GM23338 (cell line): Measurements from ENCODE around the gene KCNH6. TPM values are rescaled to one million over a fixed set of nuclear protein-coding genes. Genes with fewer than 3 reads are reported as not detected.

Experiments
- ATAC-seq: fragments of 200-7000 bp; cut with Tn5 transposase; 3 replicates; pipeline ENCODE4 v1.9.1; 2020
- DNase-seq: peaks from one replicate; pipeline ENCODE4 v3.0.0-alpha.2; 2015; ENCODE audit warnings: low spot score
- H2AFZ ChIP-seq: fragments of 200-600 bp; sonication (generic); 2 replicates; pipeline ENCODE4 v1.8.0; 2016; ENCODE audit warnings: antibody characterized with exemption, mild to moderate bottlenecking, moderate library complexity
- H3F3A ChIP-seq: fragments of 200-600 bp; sonication (generic); replicated peaks from 2 replicates; pipeline ENCODE4 v1.8.0; 2017; ENCODE audit warnings: antibody characterized with exemption, mixed run types, low read depth
- H3K27ac ChIP-seq: fragments of 200-600 bp; sonication (generic); 2 replicates; pipeline ENCODE4 v1.6.1; 2016; ENCODE audit warnings: low read depth
- H3K27me3 ChIP-seq: fragments of 200-600 bp; sonication (generic); 2 replicates; pipeline ENCODE4 v1.8.0; 2016; ENCODE audit warnings: mild to moderate bottlenecking, mixed run types, moderate library complexity; ENCODE audit not compliant: insufficient read depth
- H3K36me3 ChIP-seq: fragments of 200-600 bp; sonication (generic); 2 replicates; pipeline ENCODE4 v1.8.0; 2016; ENCODE audit warnings: mild to moderate bottlenecking; ENCODE audit not compliant: insufficient read depth
- H3K4me1 ChIP-seq: fragments of 200-600 bp; sonication (generic); 2 replicates; pipeline ENCODE4 v1.8.0; 2016; ENCODE audit warnings: mild to moderate bottlenecking, moderate library complexity; ENCODE audit not compliant: insufficient read depth
- H3K4me2 ChIP-seq: fragments of 200-600 bp; sonication (generic); 2 replicates; pipeline ENCODE4 v1.7.1; 2017; ENCODE audit warnings: mixed run types
- H3K4me3 ChIP-seq: fragments of 200-600 bp; sonication (generic); 2 replicates; pipeline ENCODE4 v1.6.1; 2016; ENCODE audit warnings: mixed run types
- H3K79me2 ChIP-seq: fragments of 200-600 bp; sonication (generic); replicated peaks from 2 replicates; pipeline ENCODE4 v1.8.0; 2017; ENCODE audit warnings: mild to moderate bottlenecking; ENCODE audit not compliant: insufficient read depth
- H3K9me2 ChIP-seq: fragments of 200-600 bp; sonication (generic); 2 replicates; pipeline ENCODE4 v1.8.0; 2017; ENCODE audit not compliant: insufficient read depth
- H4K20me1 ChIP-seq: fragments of 200-600 bp; sonication (generic); replicated peaks from 2 replicates; pipeline ENCODE4 v1.8.0; 2017; ENCODE audit warnings: mild to moderate bottlenecking; ENCODE audit not compliant: insufficient read depth
- H3K27ac Mint-ChIP-seq: 2 replicates; pipeline ENCODE4 v1.8.0; 2020; ENCODE audit warnings: inconsistent platforms, mild to moderate bottlenecking, moderate library complexity, mixed read lengths
- H3K27me3 Mint-ChIP-seq: 3 replicates; pipeline ENCODE4 v1.8.0; 2022; ENCODE audit warnings: low read depth, mild to moderate bottlenecking, moderate library complexity, mixed read lengths, inconsistent platforms; ENCODE audit not compliant: insufficient read depth, poor library complexity
- H3K36me3 Mint-ChIP-seq: 3 replicates; pipeline ENCODE4 v1.8.0; 2021; ENCODE audit warnings: low read depth, mild to moderate bottlenecking, inconsistent platforms, moderate library complexity, mixed read lengths
- H3K4me1 Mint-ChIP-seq: 3 replicates; pipeline ENCODE4 v1.8.0; 2020; ENCODE audit warnings: mild to moderate bottlenecking, inconsistent platforms, mixed read lengths
- H3K4me3 Mint-ChIP-seq: 3 replicates; pipeline ENCODE4 v1.8.0; 2021; ENCODE audit warnings: moderate library complexity, mild to moderate bottlenecking, inconsistent platforms, mixed read lengths
- H3K9me3 Mint-ChIP-seq: 3 replicates; pipeline ENCODE4 v1.8.0; 2020; ENCODE audit warnings: moderate library complexity, mild to moderate bottlenecking, inconsistent platforms, mixed read lengths
- CREB1 ChIP-seq: fragments of 250-450 bp; sonication (Bioruptor Pico); IDR thresholded peaks from 2 replicates; pipeline ENCODE4 v1.5.0; 2020; ENCODE audit warnings: low read depth, mild to moderate bottlenecking, moderate library complexity
- EZH2 ChIP-seq: fragments of 200-600 bp; sonication (generic); IDR thresholded peaks from one replicate; pipeline ENCODE4 v1.8.0; 2017; ENCODE audit warnings: antibody characterized with exemption, mild to moderate bottlenecking, low read depth; ENCODE audit not compliant: unreplicated experiment
- EZH2phosphoT487 ChIP-seq: fragments of 200-600 bp; sonication (generic); IDR thresholded peaks from one replicate; pipeline ENCODE4 v1.8.1; 2018; ENCODE audit warnings: antibody characterized with exemption; ENCODE audit not compliant: unreplicated experiment
- JUNB ChIP-seq: IDR thresholded peaks from one replicate; pipeline ENCODE4 v1.6.1; 2016; ENCODE audit warnings: antibody characterized with exemption; ENCODE audit not compliant: unreplicated experiment
- POLR2AphosphoS5 ChIP-seq: IDR thresholded peaks from 2 replicates; pipeline ENCODE4 v1.6.1; 2016; ENCODE audit warnings: antibody characterized with exemption, low read depth
- ZNF114 ChIP-seq: fragments of 250-450 bp; sonication (Bioruptor Pico); IDR thresholded peaks from 2 replicates; pipeline ENCODE4 v1.5.0; 2020; ENCODE audit warnings: mild to moderate bottlenecking, moderate library complexity
- ZNF331 ChIP-seq: fragments of 250-450 bp; sonication (Bioruptor Pico); IDR thresholded peaks from 2 replicates; pipeline ENCODE4 v1.5.0; 2020; ENCODE audit warnings: low read depth, mild to moderate bottlenecking, moderate library complexity
- polyA plus RNA-seq: library from polyadenylated mRNA; unstranded; fragments of >200 nt; fragmentation: Nextera tagmentation; extraction: Ambion mirVana; gene quantifications from 2 replicates; pipeline ENCODE4 v1.2.1, GENCODE V29; 2016
- total RNA-seq: library from RNA; depleted of rRNA; stranded (reverse); fragments of >200 nt; shearing (Covaris generic); gene quantifications from 2 replicates; pipeline ENCODE4 v1.2.3, GENCODE V29; 2014
- TF ChIP-seq, protein P1 (sequence below): IDR thresholded peaks from 2 replicates; pipeline ENCODE4 v1.6.1; 2016; ENCODE audit warnings: antibody characterized with exemption
- TF ChIP-seq, protein P2 (sequence below): fragments of 250-450 bp; sonication (Bioruptor Pico); IDR thresholded peaks from 2 replicates; pipeline ENCODE4 v1.5.0; 2020; ENCODE audit warnings: mild to moderate bottlenecking, moderate library complexity
- TF ChIP-seq, protein P3 (sequence below), 2 experiments: fragments of 200-600 bp in 1 of 2; sonication (generic) in 1 of 2; conservative IDR thresholded peaks; 2 replicates each; pipeline versions ENCODE4 v1.5.1 to v1.6.1; 2016 to 2017; ENCODE audit warnings: antibody characterized with exemption in 2 of 2, low read depth in 2 of 2, mild to moderate bottlenecking in 2 of 2, moderate library complexity in 1 of 2

The KCNH6 gene
- total and polyA plus RNA-seq, 2 experiments from 2014 or later = 1.3 to 2.8 TPM

DNA sequence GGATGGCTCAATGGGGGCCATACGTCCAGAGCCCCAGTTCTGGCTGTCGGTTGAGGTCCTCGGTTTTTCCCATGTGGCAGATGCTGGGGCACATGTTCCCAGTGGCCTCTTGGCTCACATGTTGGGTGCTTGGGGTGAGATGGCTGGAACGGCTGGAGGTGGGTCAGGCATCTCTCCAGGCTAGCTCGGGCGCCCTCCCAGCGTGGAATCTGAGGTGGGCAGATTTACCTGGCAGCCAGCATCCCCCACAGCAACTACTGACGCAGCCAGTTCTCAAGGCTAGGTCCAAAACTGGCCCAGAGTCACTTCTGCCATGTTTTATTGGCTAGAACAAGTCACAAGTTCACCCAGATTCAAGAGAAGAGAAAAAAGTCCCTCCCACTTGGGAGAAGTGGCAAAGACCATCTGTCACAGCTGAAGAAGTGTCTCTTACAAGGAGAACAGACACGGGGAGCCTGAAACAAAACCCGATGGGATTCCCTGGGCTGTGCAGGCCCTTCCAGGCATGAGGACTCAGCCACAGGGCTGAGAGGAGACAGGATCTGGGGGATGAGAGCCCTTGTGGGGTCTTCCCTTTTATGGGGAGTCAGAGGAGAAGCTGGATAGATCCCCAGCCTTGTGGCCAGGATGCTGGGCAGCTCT is 31.1 kb upstream of the KCNH6 start:
- Histone ChIP-seq H3K36me3 (no peaks in the 10 kb centered on the region), H3K4me3 (no peak overlapping the region), H3K4me1 (no peaks in the 10 kb centered on the region), H3K27me3 (no peaks in the 10 kb centered on the region), H3K4me2 (no peak overlapping the region), H2AFZ (no peak overlapping the region), H4K20me1 (no peaks in the 10 kb centered on the region), H3K27ac (no peak overlapping the region), H3F3A (no peaks in the 10 kb centered on the region), H3K9me2 (no peaks in the 10 kb centered on the region), H3K79me2 (no peaks in the 10 kb centered on the region)
- H3K36me3 Mint-ChIP-seq = no peaks in the 10 kb centered on the region; the same call in 2 of the 3 replicates
- no peak overlapping the region for H3K27ac Mint-ChIP-seq
- H3K4me3 Mint-ChIP-seq = no peak overlapping the region
- no peak for TF ChIP-seq CREB1 (CRISPR knock-in tag)
- no peak for TF ChIP-seq ZNF114 (CRISPR knock-in tag)
- no peaks in the 10 kb centered on the region for H3K9me3 Mint-ChIP-seq
- peaks cover 4% of the 10 kb centered on the region; the same call in 1 of the 3 replicates for H3K4me1 Mint-ChIP-seq
- ATAC-seq (no peak), DNase-seq (no peak)
- H3K27me3 Mint-ChIP-seq = peaks cover 2% of the 10 kb centered on the region

DNA sequence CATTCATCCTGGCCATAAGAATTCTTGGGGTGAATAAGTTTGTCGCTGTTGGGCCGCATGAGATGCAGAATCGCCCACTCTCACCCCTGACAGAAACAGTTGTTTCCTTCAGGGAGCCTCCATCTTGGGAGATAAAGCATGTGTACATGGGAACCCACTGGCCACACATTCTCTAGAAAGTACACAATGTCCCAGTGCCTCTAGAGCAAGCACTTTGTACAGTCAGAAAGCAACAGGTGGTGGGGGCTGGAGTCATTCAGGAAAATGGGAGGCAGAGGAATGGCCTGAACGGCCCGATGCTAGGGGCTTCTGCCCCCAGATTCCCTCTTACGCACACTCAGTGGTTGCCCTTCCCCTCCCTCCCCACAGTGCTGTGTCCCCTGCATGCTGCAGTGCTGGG is 30.2 kb upstream of the KCNH6 start:
- Histone ChIP-seq H2AFZ (no peak overlapping the region), H3K36me3 (no peaks in the 10 kb centered on the region), H3K27me3 (no peaks in the 10 kb centered on the region), H3K27ac (no peak overlapping the region), H3K4me3 (no peak overlapping the region), H4K20me1 (no peaks in the 10 kb centered on the region), H3K4me2 (no peak overlapping the region), H3K9me2 (no peaks in the 10 kb centered on the region), H3K79me2 (no peaks in the 10 kb centered on the region), H3K4me1 (no peaks in the 10 kb centered on the region), H3F3A (no peaks in the 10 kb centered on the region)
- H3K4me1 Mint-ChIP-seq = peaks cover 5% of the 10 kb centered on the region; the same call in 2 of the 3 replicates
- peaks cover 2% of the 10 kb centered on the region for H3K27me3 Mint-ChIP-seq
- H3K4me3 Mint-ChIP-seq = no peak overlapping the region
- H3K9me3 Mint-ChIP-seq = no peaks in the 10 kb centered on the region
- no peak for DNase-seq
- ATAC-seq = no peak
- TF ChIP-seq, protein P1, sequence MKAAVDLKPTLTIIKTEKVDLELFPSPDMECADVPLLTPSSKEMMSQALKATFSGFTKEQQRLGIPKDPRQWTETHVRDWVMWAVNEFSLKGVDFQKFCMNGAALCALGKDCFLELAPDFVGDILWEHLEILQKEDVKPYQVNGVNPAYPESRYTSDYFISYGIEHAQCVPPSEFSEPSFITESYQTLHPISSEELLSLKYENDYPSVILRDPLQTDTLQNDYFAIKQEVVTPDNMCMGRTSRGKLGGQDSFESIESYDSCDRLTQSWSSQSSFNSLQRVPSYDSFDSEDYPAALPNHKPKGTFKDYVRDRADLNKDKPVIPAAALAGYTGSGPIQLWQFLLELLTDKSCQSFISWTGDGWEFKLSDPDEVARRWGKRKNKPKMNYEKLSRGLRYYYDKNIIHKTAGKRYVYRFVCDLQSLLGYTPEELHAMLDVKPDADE = no peak
- TF ChIP-seq POLR2AphosphoS5 = no peak
- TF ChIP-seq ZNF331 = no peak
- TF ChIP-seq, protein P2, sequence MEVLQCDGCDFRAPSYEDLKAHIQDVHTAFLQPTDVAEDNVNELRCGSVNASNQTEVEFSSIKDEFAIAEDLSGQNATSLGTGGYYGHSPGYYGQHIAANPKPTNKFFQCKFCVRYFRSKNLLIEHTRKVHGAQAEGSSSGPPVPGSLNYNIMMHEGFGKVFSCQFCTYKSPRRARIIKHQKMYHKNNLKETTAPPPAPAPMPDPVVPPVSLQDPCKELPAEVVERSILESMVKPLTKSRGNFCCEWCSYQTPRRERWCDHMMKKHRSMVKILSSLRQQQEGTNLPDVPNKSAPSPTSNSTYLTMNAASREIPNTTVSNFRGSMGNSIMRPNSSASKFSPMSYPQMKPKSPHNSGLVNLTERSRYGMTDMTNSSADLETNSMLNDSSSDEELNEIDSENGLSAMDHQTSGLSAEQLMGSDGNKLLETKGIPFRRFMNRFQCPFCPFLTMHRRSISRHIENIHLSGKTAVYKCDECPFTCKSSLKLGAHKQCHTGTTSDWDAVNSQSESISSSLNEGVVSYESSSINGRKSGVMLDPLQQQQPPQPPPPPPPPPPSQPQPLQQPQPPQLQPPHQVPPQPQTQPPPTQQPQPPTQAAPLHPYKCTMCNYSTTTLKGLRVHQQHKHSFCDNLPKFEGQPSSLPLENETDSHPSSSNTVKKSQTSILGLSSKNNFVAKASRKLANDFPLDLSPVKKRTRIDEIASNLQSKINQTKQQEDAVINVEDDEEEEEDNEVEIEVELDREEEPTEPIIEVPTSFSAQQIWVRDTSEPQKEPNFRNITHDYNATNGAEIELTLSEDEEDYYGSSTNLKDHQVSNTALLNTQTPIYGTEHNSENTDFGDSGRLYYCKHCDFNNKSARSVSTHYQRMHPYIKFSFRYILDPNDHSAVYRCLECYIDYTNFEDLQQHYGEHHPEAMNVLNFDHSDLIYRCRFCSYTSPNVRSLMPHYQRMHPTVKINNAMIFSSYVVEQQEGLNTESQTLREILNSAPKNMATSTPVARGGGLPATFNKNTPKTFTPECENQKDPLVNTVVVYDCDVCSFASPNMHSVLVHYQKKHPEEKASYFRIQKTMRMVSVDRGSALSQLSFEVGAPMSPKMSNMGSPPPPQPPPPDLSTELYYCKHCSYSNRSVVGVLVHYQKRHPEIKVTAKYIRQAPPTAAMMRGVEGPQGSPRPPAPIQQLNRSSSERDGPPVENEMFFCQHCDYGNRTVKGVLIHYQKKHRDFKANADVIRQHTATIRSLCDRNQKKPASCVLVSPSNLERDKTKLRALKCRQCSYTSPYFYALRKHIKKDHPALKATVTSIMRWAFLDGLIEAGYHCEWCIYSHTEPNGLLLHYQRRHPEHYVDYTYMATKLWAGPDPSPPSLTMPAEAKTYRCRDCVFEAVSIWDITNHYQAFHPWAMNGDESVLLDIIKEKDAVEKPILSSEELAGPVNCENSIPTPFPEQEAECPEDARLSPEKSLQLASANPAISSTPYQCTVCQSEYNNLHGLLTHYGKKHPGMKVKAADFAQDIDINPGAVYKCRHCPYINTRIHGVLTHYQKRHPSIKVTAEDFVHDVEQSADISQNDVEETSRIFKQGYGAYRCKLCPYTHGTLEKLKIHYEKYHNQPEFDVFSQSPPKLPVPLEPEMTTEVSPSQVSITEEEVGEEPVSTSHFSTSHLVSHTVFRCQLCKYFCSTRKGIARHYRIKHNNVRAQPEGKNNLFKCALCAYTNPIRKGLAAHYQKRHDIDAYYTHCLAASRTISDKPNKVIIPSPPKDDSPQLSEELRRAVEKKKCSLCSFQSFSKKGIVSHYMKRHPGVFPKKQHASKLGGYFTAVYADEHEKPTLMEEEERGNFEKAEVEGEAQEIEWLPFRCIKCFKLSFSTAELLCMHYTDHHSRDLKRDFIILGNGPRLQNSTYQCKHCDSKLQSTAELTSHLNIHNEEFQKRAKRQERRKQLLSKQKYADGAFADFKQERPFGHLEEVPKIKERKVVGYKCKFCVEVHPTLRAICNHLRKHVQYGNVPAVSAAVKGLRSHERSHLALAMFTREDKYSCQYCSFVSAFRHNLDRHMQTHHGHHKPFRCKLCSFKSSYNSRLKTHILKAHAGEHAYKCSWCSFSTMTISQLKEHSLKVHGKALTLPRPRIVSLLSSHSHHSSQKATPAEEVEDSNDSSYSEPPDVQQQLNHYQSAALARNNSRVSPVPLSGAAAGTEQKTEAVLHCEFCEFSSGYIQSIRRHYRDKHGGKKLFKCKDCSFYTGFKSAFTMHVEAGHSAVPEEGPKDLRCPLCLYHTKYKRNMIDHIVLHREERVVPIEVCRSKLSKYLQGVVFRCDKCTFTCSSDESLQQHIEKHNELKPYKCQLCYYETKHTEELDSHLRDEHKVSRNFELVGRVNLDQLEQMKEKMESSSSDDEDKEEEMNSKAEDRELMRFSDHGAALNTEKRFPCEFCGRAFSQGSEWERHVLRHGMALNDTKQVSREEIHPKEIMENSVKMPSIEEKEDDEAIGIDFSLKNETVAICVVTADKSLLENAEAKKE (CRISPR knock-in tag) = no peak
- TF ChIP-seq EZH2 = no peak
- no peak for TF ChIP-seq JUNB
- TF ChIP-seq EZH2phosphoT487 = no peak
- TF ChIP-seq, protein P3, sequence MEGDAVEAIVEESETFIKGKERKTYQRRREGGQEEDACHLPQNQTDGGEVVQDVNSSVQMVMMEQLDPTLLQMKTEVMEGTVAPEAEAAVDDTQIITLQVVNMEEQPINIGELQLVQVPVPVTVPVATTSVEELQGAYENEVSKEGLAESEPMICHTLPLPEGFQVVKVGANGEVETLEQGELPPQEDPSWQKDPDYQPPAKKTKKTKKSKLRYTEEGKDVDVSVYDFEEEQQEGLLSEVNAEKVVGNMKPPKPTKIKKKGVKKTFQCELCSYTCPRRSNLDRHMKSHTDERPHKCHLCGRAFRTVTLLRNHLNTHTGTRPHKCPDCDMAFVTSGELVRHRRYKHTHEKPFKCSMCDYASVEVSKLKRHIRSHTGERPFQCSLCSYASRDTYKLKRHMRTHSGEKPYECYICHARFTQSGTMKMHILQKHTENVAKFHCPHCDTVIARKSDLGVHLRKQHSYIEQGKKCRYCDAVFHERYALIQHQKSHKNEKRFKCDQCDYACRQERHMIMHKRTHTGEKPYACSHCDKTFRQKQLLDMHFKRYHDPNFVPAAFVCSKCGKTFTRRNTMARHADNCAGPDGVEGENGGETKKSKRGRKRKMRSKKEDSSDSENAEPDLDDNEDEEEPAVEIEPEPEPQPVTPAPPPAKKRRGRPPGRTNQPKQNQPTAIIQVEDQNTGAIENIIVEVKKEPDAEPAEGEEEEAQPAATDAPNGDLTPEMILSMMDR (conservative IDR thresholded peaks at IDR 0.05; ENCODE audit: low read depth in 2 of 2) = no peak
- H3K36me3 Mint-ChIP-seq = no peaks in the 10 kb centered on the region; the same call in 2 of the 3 replicates
- H3K27ac Mint-ChIP-seq = no peak overlapping the region
